ENCODE results near the gene TH.
A peak's percentile ranks its signal among the peaks of the same experiment; 100 is the strongest.

The TH gene

GRCh38 chr11:2153581-2154194 lies 17.9 kb downstream of the TH start:
- DNase-seq = no peak
- Histone ChIP-seq H4K8ac (ENCODE audit: low read length) (no peak overlapping the region), H2AK5ac (ENCODE audit: low read length, severe bottlenecking) (no peak overlapping the region), H3K27ac (ENCODE audit: low read length, poor library complexity, severe bottlenecking) (no peak overlapping the region), H4K91ac (ENCODE audit: low read length) (no peak overlapping the region), H3K4me2 (ENCODE audit: low read length, poor library complexity, severe bottlenecking) (no peak overlapping the region), H3K79me1 (replicated peaks; ENCODE audit: low read length, poor library complexity, severe bottlenecking) (no peaks in the 10 kb centered on the region), H3K14ac (ENCODE audit: low read length in 2 of 2) (no peak overlapping the region), H3K9ac (ENCODE audit: low read length) (no peak overlapping the region), H2BK120ac (ENCODE audit: low read depth, low read length) (no peak overlapping the region), H3K23ac (ENCODE audit: low read length in 2 of 2) (no peak overlapping the region), H3K9me3 (ENCODE audit: control insufficient read depth, low read length) (no peaks in the 10 kb centered on the region), H3K4me3 (ENCODE audit: insufficient read depth in 1 of 2, low read depth in 1 of 2, low read length in 2 of 2) (no peak overlapping the region), H3K27me3 (ENCODE audit: control insufficient read depth in 1 of 2, insufficient read depth in 1 of 2, low read length in 2 of 2) (peaks cover 39 to 85% of the 10 kb centered on the region in 2 experiments), H2BK12ac (ENCODE audit: low read length in 2 of 2) (no peak overlapping the region), H3K4me1 (ENCODE audit: control insufficient read depth, insufficient read depth, low read depth, low read length) (peaks cover 10% of the 10 kb centered on the region), H3K4ac (ENCODE audit: low read depth in 1 of 2, low read length in 2 of 2) (no peak overlapping the region), H2BK5ac (ENCODE audit: low read depth, low read length, poor library complexity, severe bottlenecking) (no peak overlapping the region), H2AFZ (ENCODE audit: low read depth, low read length) (no peak overlapping the region), H3K36me3 (ENCODE audit: control insufficient read depth in 1 of 2, insufficient read depth in 2 of 2, low read depth in 1 of 2, low read length in 2 of 2) (no peaks in the 10 kb centered on the region), H2BK15ac (ENCODE audit: low read depth, poor library complexity, severe bottlenecking) (no peak overlapping the region), H3K18ac (ENCODE audit: low read depth in 1 of 2, low read length in 2 of 2) (no peak overlapping the region)
- WGBS = 84% methylated on average over 14 of the region's 14 CpGs

GRCh38 chr11:2151500-2152257 lies 19.9 kb downstream of the TH start:
- Histone ChIP-seq H3K9me3 (ENCODE audit: control insufficient read depth, low read length) (no peaks in the 10 kb centered on the region), H3K4ac (ENCODE audit: low read depth in 1 of 2, low read length in 2 of 2) (no peak overlapping the region), H3K4me2 (ENCODE audit: low read length, poor library complexity, severe bottlenecking) (peak overlapping the region; percentile 33), H2BK5ac (ENCODE audit: low read depth, low read length, poor library complexity, severe bottlenecking) (no peak overlapping the region), H3K27ac (ENCODE audit: low read length, poor library complexity, severe bottlenecking) (no peak overlapping the region), H3K4me1 (ENCODE audit: control insufficient read depth, insufficient read depth, low read depth, low read length) (peaks cover 20% of the 10 kb centered on the region), H4K91ac (ENCODE audit: low read length) (no peak overlapping the region), H3K14ac (ENCODE audit: low read length in 2 of 2) (no peak overlapping the region), H3K23ac (ENCODE audit: low read length in 2 of 2) (no peak overlapping the region), H3K18ac (ENCODE audit: low read depth in 1 of 2, low read length in 2 of 2) (no peak overlapping the region), H2AK5ac (ENCODE audit: low read length, severe bottlenecking) (no peak overlapping the region), H3K79me1 (replicated peaks; ENCODE audit: low read length, poor library complexity, severe bottlenecking) (no peaks in the 10 kb centered on the region), H3K27me3 (ENCODE audit: control insufficient read depth in 1 of 2, insufficient read depth in 1 of 2, low read length in 2 of 2) (peaks cover 54 to 86% of the 10 kb centered on the region in 2 experiments), H2BK15ac (ENCODE audit: low read depth, poor library complexity, severe bottlenecking) (peak overlapping the region; percentile 2), H4K8ac (ENCODE audit: low read length) (no peak overlapping the region), H2BK12ac (ENCODE audit: low read length in 2 of 2) (no peak overlapping the region), H2AFZ (ENCODE audit: low read depth, low read length) (no peak overlapping the region), H3K4me3 (ENCODE audit: insufficient read depth in 1 of 2, low read depth in 1 of 2, low read length in 2 of 2) (no peak overlapping the region), H3K9ac (ENCODE audit: low read length) (no peak overlapping the region), H3K36me3 (ENCODE audit: control insufficient read depth in 1 of 2, insufficient read depth in 2 of 2, low read depth in 1 of 2, low read length in 2 of 2) (no peaks in the 10 kb centered on the region), H2BK120ac (ENCODE audit: low read depth, low read length) (no peak overlapping the region)
- DNase-seq = peak; percentile 70
- 7% methylated on average over 20 of the region's 22 CpGs for WGBS

GRCh38 chr11:2149864-2150847 lies 21.5 kb downstream of the TH start:
- H2AFZ ChIP-seq (ENCODE audit: low read depth, low read length) = no peak overlapping the region

More at GRCh38 chr11:2149864-2150847, 21.5 kb downstream of the TH start:
- no peak overlapping the region for H2BK120ac ChIP-seq (ENCODE audit: low read depth, low read length)
- H3K4me3 ChIP-seq (ENCODE audit: insufficient read depth in 1 of 2, low read depth in 1 of 2, low read length in 2 of 2) = no peak overlapping the region
- no peak overlapping the region for H3K9ac ChIP-seq (ENCODE audit: low read length)
- H3K36me3 ChIP-seq (ENCODE audit: control insufficient read depth in 1 of 2, insufficient read depth in 2 of 2, low read depth in 1 of 2, low read length in 2 of 2) = no peaks in the 10 kb centered on the region
- H4K91ac ChIP-seq (ENCODE audit: low read length) = no peak overlapping the region
- H2AK5ac ChIP-seq (ENCODE audit: low read length, severe bottlenecking) = no peak overlapping the region
- 38% methylated on average over 9 of the region's 11 CpGs for WGBS
- H2BK5ac ChIP-seq (ENCODE audit: low read depth, low read length, poor library complexity, severe bottlenecking) = no peak overlapping the region
- peak overlapping the region; percentile 6 for H2BK15ac ChIP-seq (ENCODE audit: low read depth, poor library complexity, severe bottlenecking)
- peak; percentile 73 for DNase-seq
- peaks cover 66 to 89% of the 10 kb centered on the region in 2 experiments for H3K27me3 ChIP-seq (ENCODE audit: control insufficient read depth in 1 of 2, insufficient read depth in 1 of 2, low read length in 2 of 2)
- no peak overlapping the region for H3K4ac ChIP-seq (ENCODE audit: low read depth in 1 of 2, low read length in 2 of 2)
- H3K23ac ChIP-seq (ENCODE audit: low read length in 2 of 2) = no peak overlapping the region
- no peak overlapping the region for H3K27ac ChIP-seq (ENCODE audit: low read length, poor library complexity, severe bottlenecking)
- H3K14ac ChIP-seq (ENCODE audit: low read length in 2 of 2) = no peak overlapping the region
- no peaks in the 10 kb centered on the region for H3K79me1 ChIP-seq (replicated peaks; ENCODE audit: low read length, poor library complexity, severe bottlenecking)
- no peak overlapping the region for H4K8ac ChIP-seq (ENCODE audit: low read length)
- no peak overlapping the region for H3K4me2 ChIP-seq (ENCODE audit: low read length, poor library complexity, severe bottlenecking)
- H3K18ac ChIP-seq (ENCODE audit: low read depth in 1 of 2, low read length in 2 of 2) = no peak overlapping the region
- no peaks in the 10 kb centered on the region for H3K9me3 ChIP-seq (ENCODE audit: control insufficient read depth, low read length)
- H3K4me1 ChIP-seq (ENCODE audit: control insufficient read depth, insufficient read depth, low read depth, low read length) = peaks cover 21% of the 10 kb centered on the region
- H2BK12ac ChIP-seq (ENCODE audit: low read length in 2 of 2) = no peak overlapping the region

Measured in mesenchymal stem cell (in vitro differentiated cells and primary cell).